NCI-H82 (cell line): ENCODE results near the gene PTPRD.
"Not testable (repeated sequence)": the region's sequence is repeated elsewhere in the genome, so short reads cannot be mapped to it uniquely, and the experiment has no call there.

Experiments
- DNase-seq: peaks from one replicate; lab custom pipeline; 2025; lab: John Stamatoyannopoulos, UW

Gene PTPRD

GRCh38 chr9:9498846-9499245, 1114.0 kb downstream of the PTPRD start:
- DNase-seq = no peak

GRCh38 chr9:9498128-9498527, 1114.7 kb downstream of the PTPRD start:
- DNase-seq = no peak

GRCh38 chr9:9494336-9494735, 1118.5 kb downstream of the PTPRD start:
- DNase-seq = no peak

GRCh38 chr9:9492506-9492905, 1120.3 kb downstream of the PTPRD start:
- no peak for DNase-seq

- no peak for DNase-seq
Observed at GRCh38 chr9:9489183-9489582, 1123.6 kb downstream of the PTPRD start.

GRCh38 chr9:9483175-9483574, 1129.6 kb downstream of the PTPRD start:
- no peak for DNase-seq

GRCh38 chr9:9478741-9479140, 1134.1 kb downstream of the PTPRD start:
- no peak for DNase-seq

- DNase-seq = no peak
Observed at GRCh38 chr9:9469271-9469670, 1143.5 kb downstream of the PTPRD start.

- DNase-seq = not testable (repeated sequence)
Observed at GRCh38 chr9:9441874-9442273, 1170.9 kb downstream of the PTPRD start.

GRCh38 chr9:9437641-9438040, 1175.2 kb downstream of the PTPRD start:
- DNase-seq = no peak

- DNase-seq = not testable (repeated sequence)
Observed at GRCh38 chr9:9426454-9426853, 1186.3 kb downstream of the PTPRD start.

- DNase-seq = no peak
Observed at GRCh38 chr9:9412241-9412640, 1200.6 kb downstream of the PTPRD start.

GRCh38 chr9:9410736-9411135, 1202.1 kb downstream of the PTPRD start:
- no peak for DNase-seq

- DNase-seq = no peak
Observed at GRCh38 chr9:9399982-9400381, 1212.8 kb downstream of the PTPRD start.

- DNase-seq = no peak
Observed at GRCh38 chr9:9396518-9396917, 1216.3 kb downstream of the PTPRD start.

GRCh38 chr9:9395539-9395938, 1217.3 kb downstream of the PTPRD start:
- DNase-seq = no peak

- no peak for DNase-seq
Observed at GRCh38 chr9:9392755-9393154, 1220.0 kb downstream of the PTPRD start.

- DNase-seq = no peak
Observed at GRCh38 chr9:9389904-9390303, 1222.9 kb downstream of the PTPRD start.

- no peak for DNase-seq
Observed at GRCh38 chr9:9387511-9388115, 1225.2 kb downstream of the PTPRD start.

GRCh38 chr9:9362332-9362731, 1250.5 kb downstream of the PTPRD start:
- no peak for DNase-seq

GRCh38 chr9:9352877-9353481, 1259.8 kb downstream of the PTPRD start:
- DNase-seq = peak; percentile 22

- DNase-seq = no peak
Observed at GRCh38 chr9:9341203-9341602, 1271.6 kb downstream of the PTPRD start.

GRCh38 chr9:9337129-9337528, 1275.7 kb downstream of the PTPRD start:
- DNase-seq = peak; percentile 3

- no peak for DNase-seq
Observed at GRCh38 chr9:9326749-9327148, 1286.1 kb downstream of the PTPRD start.
